Gastroesophageal sphincter (tissue), 4 donors: Measurements from ENCODE around the gene EVX1. TPM values are rescaled to one million over a fixed set of nuclear protein-coding genes. Genes with fewer than 3 reads are reported as not detected.

Experiments
- ATAC-seq: fragments of 150-250 bp; one replicate; pipeline ENCODE4 v1.9.1; 2016; ENCODE audit warnings: mild to moderate bottlenecking, moderate library complexity
- H3K27ac ChIP-seq, 4 donors: fragments of 200-600 bp; sonication (generic) in 3 of 4; 1 replicate in 3 of 4; 2 replicates in 1 of 4; pipeline ENCODE4 v1.5.1; 2016 to 2019
- H3K27me3 ChIP-seq: fragments of 200-600 bp; sonication (generic); one replicate; pipeline ENCODE4 v1.5.1; 2019
- H3K36me3 ChIP-seq, 2 donors: fragments of 200-600 bp; sonication (generic); one replicate each; pipeline ENCODE4 v1.5.1; 2019; ENCODE audit warnings: control low read depth in 1 of 2
- H3K4me1 ChIP-seq, 3 donors: fragments of 200-600 bp; sonication (generic); 1 replicate in 2 of 3; 2 replicates in 1 of 3; pipeline ENCODE4 v1.5.1; 2016 to 2019; ENCODE audit warnings: control low read depth in 2 of 3
- H3K4me3 ChIP-seq, 2 donors: fragments of 200-600 bp; sonication (generic); one replicate each; pipeline ENCODE4 v1.5.1; 2019; ENCODE audit warnings: mild to moderate bottlenecking in 1 of 2, moderate library complexity in 1 of 2
- H3K9me3 ChIP-seq, 3 donors: fragments of 200-600 bp; sonication (generic); one replicate each; pipeline ENCODE4 v1.5.1; 2017 to 2019; ENCODE audit warnings: control low read depth in 2 of 3
- CTCF ChIP-seq, 4 experiments: fragments of 200-600 bp in 2 of 4; fragments of 450-650 bp in 2 of 4; sonication (generic) in 1 of 4; IDR thresholded peaks; one replicate each; pipeline ENCODE4 v1.5.1; 2017 to 2019; ENCODE audit warnings: antibody characterized with exemption in 4 of 4, mild to moderate bottlenecking in 2 of 4, moderate library complexity in 2 of 4
- EP300 ChIP-seq: sonication (generic); formaldehyde crosslinking; IDR thresholded peaks from one replicate; pipeline ENCODE4 v1.6.1; 2017; ENCODE audit warnings: antibody characterized with exemption, mild to moderate bottlenecking
- POLR2A ChIP-seq, 2 donors: fragments of 450-650 bp; IDR thresholded peaks; one replicate each; pipeline ENCODE4 v1.6.1; 2017; ENCODE audit warnings: antibody characterized with exemption in 2 of 2, mild to moderate bottlenecking in 2 of 2, moderate library complexity in 1 of 2
- POLR2AphosphoS5 ChIP-seq: sonication (generic); formaldehyde crosslinking; IDR thresholded peaks from one replicate; pipeline ENCODE4 v1.6.1; 2017; ENCODE audit warnings: antibody characterized with exemption
- WGBS, 2 donors: methylation state at CpG; one replicate each; pipeline ENCODE4 v1.1.5; 2018; ENCODE audit warnings: low coverage in 1 of 2; 5-methylcytosine and 5-hydroxymethylcytosine counted together
- total RNA-seq, 4 donors: library from RNA; depleted of rRNA; stranded (reverse); fragments of >200 nt; gene quantifications; one replicate each; pipeline ENCODE4 v1.1.0, GENCODE V29; 2016

Gene EVX1
- total RNA-seq, 4 donors from 2014 or later = not detected

DNA sequence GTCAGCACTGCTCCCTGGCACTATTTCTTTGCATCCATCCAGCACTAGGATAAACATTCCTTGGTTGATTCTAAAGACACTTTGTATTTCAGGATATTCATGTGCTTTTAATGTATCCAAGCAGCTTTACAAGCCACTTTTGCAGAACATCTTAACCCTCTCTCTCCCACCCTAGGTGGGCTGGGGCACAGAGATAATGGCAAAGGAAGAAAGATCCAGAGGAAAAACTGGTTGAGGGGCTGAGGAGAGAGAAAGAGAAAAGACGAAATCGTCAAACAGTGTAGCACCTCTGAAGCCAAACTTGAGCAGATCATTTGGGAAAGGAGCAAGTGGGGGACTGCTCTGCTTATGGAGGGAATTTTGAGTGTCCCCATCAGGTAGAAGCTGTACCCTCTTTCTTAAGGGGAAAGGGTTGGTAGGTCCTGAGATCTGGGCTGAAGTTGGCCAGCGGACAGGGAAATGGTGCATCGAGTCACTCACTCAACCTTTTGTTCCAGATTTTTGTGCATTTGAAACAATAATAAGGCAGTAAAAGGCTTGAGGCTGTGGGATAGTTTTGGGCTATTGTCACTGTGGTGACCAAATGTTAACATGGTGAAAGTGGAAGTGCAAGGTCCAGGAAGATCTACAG lies 38.5 kb upstream of the EVX1 start:
- no peak for ATAC-seq
- Histone ChIP-seq H3K4me1 (peaks cover 0 to 50% (median 11%) of the 10 kb centered on the region in 3 donors), H3K4me3 (no peak overlapping the region)

DNA sequence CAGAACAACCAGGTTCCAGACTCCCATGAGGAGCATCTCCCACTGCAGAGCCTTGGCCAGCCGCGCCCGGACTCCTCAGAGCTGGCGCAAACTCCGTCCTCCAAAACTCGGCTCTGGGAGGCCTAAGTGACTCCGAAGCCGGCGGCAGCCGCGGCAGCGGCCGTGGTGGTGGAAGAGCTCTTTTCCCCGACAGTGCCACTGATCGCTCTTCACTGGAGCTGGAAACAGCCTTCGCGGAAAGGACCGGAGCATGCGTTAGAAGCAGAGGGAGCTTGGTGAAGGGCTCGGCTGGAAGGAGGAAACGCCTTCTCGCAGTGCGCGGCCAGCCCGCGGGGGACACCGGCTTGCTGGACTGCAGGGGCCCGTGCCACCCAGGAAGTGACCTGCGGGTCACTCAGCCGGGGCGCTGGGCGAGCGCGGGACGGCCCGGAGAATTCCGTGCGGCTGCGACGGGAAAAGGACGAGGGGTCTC lies 37.7 kb upstream of the EVX1 start:
- Histone ChIP-seq H3K27me3 (peaks cover 100% of the 10 kb centered on the region), H3K9me3 (no peaks in the 10 kb centered on the region), H3K4me3 (no peak overlapping the region), H3K36me3 (no peaks in the 10 kb centered on the region), H3K27ac (no peak overlapping the region), H3K4me1 (peaks cover 0 to 44% (median 8%) of the 10 kb centered on the region in 3 donors)
- no peak for ATAC-seq
- no peak for TF ChIP-seq CTCF (IDR thresholded peaks at IDR 0.05)
- no peak for TF ChIP-seq EP300
- TF ChIP-seq POLR2AphosphoS5 = no peak
- no CpG with 5 or more reads among the region's 41 CpGs for WGBS, 2 donors

More for the DNA sequence above, 38.5 kb upstream of the EVX1 start:
- no peaks in the 10 kb centered on the region for H3K36me3 ChIP-seq
- no peak for TF ChIP-seq CTCF (IDR thresholded peaks at IDR 0.05)
- TF ChIP-seq POLR2A (IDR thresholded peaks at IDR 0.05) = no peak
- no peak for TF ChIP-seq EP300
- no peak for TF ChIP-seq POLR2AphosphoS5
- WGBS, 2 donors = 15 to 23% methylated on average over 4 of the region's 4 CpGs
- peaks cover 100% of the 10 kb centered on the region for H3K27me3 ChIP-seq
- H3K27ac ChIP-seq = no peak overlapping the region
- H3K9me3 ChIP-seq = no peaks in the 10 kb centered on the region

- no peak for ATAC-seq
- 3 to 4% methylated on average over 16 to 17 of the region's 52 CpGs for WGBS, 2 donors
- Histone ChIP-seq H3K4me1 (peaks cover 0 to 41% (median 3%) of the 10 kb centered on the region in 3 donors), H3K27me3 (peaks cover 100% of the 10 kb centered on the region), H3K9me3 (no peaks in the 10 kb centered on the region), H3K4me3 (no peak overlapping the region), H3K27ac (no peak overlapping the region), H3K36me3 (no peaks in the 10 kb centered on the region)
- no peak for TF ChIP-seq EP300
- TF ChIP-seq CTCF (IDR thresholded peaks at IDR 0.05) = no peak
- TF ChIP-seq POLR2AphosphoS5 = no peak
- TF ChIP-seq POLR2A (IDR thresholded peaks at IDR 0.05) = no peak
These were observed 37.0 kb upstream of the EVX1 start for GRCh38 chr7:27205325-27206280.

DNA sequence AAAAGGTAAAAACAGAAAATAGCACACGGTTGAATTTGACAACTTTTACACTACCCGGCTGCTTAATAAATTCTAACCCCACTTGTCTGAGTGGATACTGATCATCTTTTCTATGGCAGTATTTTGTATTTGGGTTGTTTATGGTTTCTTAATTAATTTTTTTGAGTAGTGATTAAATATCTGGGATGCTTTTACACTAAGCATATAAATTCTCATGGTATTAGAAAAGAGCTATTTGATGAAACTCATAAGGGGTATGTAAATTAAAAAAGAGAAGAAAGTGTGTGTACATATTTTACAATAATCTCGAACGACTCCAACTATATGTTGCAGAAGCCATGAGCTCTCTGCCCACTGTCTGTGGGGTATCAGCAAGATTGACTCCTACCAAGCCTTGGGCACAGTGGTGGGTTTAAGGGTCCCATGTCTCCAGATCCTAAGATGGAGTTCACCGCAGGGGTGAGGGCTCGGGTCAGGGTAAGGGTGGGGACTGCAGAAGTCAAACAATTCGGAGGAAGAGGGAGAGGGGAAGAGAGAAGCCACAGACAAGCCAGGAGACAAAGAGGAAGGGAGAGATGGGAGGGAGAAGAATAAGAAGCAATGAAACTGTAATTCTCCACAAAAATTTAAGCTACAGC lies 35.1 kb upstream of the EVX1 start:
- TF ChIP-seq POLR2AphosphoS5 (no peak), CTCF (IDR thresholded peaks at IDR 0.05) (no peak), EP300 (no peak), POLR2A (IDR thresholded peaks at IDR 0.05) (no peak)
- H3K27me3 ChIP-seq = peaks cover 100% of the 10 kb centered on the region

More for the DNA sequence above, 35.1 kb upstream of the EVX1 start:
- Histone ChIP-seq H3K4me3 (no peak overlapping the region), H3K36me3 (no peaks in the 10 kb centered on the region), H3K4me1 (peaks cover 0 to 30% (median 3%) of the 10 kb centered on the region in 3 donors), H3K27ac (no peak overlapping the region), H3K9me3 (no peaks in the 10 kb centered on the region)
- no peak for ATAC-seq
- 54 to 77% methylated on average over 7 of the region's 7 CpGs for WGBS, 2 donors
